HG02973 (cell line): ENCODE measurements around the gene HGS.
"Not testable (repeated sequence)": the region's sequence is repeated elsewhere in the genome, so short reads cannot be mapped to it uniquely, and the experiment has no call there.

Source experiments
- ATAC-seq: cut with Tn5 transposase; IDR thresholded peaks from one replicate; pipeline ENCODE4 v1.9.1; 2021; ENCODE audit warnings: moderate library complexity; ENCODE audit not compliant: unreplicated experiment

Gene HGS

GRCh38 chr17:81656118-81656743 lies 27.6 kb upstream of the HGS start, which contains the start of gene PDE6G:
Gene PDE6G, minus strand, starts transcription at chr17:81656542. Its CDS starts 3,237 bp downstream, at chr17:81653305.
- ATAC-seq, result no peak

DNA sequence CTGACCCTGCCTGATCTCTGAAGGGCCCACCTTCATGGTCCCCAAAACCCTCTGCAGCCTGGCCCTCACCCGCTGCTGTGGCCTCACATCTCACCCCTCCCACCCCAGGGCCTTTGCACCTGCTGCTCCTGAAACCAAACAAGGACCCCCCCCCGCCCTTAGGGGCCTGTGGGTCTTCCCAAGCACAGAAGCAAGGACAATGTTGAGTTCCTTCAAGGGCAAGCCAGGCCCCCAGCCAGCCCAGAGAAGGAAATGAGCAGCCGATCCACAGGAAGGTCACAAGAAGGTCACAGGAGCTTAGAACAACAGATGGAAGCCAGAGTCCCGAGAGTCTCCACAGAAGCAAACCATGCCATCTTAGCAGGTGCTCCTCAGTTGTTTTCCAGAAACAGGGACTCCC lies 27.0 kb upstream of the HGS start:
- no peak for ATAC-seq

DNA sequence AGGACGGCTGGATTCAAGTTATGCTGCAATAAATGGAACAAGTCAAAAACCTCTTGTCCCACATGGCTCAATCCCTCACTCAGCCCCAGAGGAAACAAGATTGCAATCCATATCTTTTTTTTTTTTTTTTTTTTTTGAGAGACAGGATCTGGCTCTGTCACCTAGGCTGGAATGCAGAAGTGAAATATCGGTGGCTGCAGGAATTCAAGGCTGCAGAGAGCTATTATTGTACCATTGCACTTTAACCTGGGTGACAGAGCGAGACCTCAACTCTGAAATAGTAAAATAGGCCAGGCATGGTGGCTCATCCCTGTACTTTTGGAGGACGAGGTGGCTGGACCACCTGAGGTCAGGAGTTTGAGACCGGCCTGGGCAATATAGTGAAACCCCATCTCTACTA lies 24.8 kb upstream of the HGS start:
- ATAC-seq, result no peak

- no peak for ATAC-seq
These were observed 23.4 kb upstream of the HGS start for GRCh38 chr17:81660441-81660840.

DNA sequence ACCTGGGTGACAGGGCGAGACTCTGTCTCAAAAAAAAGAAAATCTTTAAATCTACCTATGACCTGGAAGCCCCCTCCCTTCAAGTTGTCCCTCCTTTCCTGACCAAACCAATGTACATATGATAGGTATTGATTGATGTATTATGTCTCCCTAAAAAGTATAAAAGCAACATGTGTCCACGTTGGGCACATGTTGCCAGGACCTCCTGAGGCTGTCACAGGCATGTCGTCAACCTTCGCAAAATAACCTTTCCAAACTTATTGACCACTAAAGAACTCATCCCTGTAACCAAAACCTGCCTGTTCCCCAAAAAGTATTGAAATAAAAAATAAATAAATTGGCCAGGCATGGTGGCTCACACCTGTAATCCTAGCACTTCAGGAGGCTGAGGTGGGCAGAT lies 21.8 kb upstream of the HGS start:
- no peak for ATAC-seq

DNA sequence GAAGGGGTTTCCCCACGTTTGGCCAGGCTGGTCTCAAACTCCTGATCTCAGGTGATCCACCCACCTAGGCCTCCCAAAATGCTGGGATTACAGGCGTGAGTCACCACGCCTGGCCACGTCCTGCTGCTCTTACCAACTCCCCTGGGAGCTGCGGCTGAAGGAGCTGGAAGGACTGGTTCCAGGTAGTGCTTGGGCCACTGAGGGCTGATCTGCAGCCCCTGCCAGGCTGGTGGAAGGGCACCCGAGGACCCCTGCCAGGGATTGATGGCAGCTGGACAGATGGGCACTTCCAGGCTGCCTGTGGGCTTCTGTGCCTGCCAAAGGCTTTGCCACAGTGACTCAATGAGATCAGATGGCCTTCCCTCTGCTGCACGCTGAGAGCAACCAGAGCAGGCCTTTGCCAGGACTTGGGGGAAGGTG lies 19.8 kb upstream of the HGS start:
- ATAC-seq, result no peak

DNA sequence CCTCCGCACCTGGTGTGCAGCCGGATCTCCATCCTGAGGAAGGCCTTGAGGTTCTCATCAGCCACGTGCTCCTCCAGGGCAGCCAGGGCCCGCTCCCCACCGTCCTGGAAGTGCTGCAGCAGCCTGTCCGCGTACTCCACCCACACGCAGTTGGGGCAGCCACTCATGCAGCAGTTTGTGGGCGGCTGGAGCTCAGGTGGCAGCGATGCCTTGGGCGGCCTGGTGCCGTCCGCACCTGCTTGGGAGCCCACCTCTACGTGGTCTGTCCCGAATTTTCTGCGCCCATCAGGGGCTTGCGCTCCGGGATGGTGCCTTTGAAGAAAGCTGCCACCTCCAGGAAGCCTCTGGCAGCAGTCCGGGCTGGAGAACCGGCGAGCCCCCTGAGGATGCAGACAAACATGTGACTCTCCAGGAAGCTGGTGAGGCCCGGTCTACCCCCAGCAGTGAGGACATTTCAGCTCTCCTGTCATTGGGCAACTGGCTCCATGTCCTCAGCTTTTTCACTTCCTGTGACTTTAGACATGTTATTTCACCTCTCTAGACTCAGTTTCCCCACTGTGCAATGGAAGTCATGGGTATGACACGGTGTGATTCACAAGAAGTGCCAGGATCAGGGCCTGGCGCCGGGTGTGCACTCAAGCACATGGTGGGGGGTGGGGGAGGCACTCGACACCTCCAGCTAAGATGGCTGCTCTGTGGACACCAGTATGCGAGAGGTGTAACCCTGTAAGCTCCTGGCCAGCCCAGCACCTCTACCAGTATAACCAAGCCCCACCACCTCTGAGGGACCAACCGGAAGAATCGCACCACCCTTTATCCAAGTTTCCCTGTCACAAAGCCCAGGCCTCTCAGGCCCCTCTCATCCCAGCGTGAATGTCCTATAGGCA lies 18.4 kb upstream of the HGS start:
- ATAC-seq, result no peak

DNA sequence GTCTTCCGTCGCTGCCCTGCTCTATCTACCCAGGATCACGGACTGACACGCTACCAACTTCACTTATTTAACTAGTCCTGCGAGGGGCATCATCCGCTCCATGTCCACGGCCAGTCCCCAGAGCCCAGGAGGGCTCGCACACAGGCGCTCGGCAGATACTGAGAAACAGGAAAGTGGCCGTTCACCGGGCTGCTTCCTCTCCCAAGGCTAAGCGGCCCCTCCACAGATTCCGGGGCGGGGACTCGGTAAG lies 17.8 kb upstream of the HGS start:
- ATAC-seq, result no peak

GRCh38 chr17:81666342-81667191 lies 17.2 kb upstream of the HGS start, which contains the start of the genes CCDC137 and OXLD1:
Gene CCDC137, plus strand, starts transcription at chr17:81666737. Its CDS starts 30 bp downstream, at chr17:81666767.
Gene OXLD1, minus strand, starts transcription at chr17:81666605. Its CDS starts 28 bp downstream, at chr17:81666577.
- peak; percentile 80 for ATAC-seq

- ATAC-seq, result no peak
These were observed 16.1 kb upstream of the HGS start for GRCh38 chr17:81667754-81668153.

DNA sequence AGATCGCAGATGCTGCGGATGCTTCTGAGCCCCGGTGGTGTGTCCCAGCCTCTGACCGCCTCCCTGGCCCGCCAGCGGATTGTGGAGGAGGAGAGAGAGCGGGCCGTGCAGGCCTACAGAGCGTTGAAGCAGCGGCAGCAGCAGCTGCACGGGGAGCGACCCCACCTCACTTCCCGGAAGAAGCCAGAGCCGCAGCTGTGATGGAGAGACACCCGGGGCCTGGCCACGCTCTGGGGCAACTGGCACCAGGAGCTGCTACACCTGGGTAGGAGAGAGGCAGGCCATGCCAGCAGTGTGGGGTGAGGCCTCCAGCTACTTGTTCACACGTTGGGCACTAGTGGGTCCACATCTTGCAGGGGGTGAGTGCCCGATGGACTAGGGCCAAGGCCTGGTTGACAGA lies 11.3 kb upstream of the HGS start:
- ATAC-seq, result no peak

DNA sequence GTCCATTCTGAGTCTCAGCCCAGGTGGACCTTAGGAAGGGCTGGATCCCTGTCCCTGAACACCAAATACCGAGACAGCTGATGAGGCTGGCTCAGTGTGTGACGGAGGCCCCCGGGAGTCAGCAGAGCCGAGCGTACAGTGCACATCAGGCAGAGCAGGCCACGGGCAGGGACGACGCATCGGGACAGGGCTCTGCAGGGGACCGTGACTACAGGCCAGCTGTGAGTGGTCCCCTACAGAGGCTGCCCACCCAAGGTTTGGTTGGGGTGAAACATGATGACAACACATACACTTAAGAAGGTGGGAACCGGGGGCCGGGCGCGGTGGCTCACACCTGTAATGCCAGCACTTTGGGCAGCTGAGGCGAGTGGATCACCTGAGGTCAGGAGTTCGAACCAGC lies 10.9 kb upstream of the HGS start:
- no peak for ATAC-seq

- ATAC-seq, result no peak
These were observed 10.1 kb upstream of the HGS start for GRCh38 chr17:81673561-81674258.

- ATAC-seq, result not testable (repeated sequence)
These were observed 8.1 kb upstream of the HGS start for GRCh38 chr17:81675515-81676221.

DNA sequence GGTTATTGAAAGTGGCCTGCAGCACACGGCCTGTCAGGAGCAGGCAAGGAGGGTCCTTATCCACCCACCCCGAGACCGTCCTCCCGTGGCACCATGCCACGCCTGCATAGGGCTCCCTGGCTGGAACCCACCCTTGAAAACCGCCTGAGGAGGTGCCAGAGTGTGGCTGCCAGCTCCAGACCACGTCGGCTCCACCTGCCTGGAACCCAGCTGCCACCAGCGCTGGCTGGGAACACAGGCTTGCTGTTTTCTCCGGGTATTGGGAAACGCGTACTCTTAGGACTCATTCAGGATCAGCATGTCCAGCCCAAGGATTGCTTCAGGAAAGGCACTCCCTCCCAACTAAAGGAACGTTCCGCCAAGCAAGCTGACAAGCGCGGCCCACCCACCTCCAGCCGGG lies 6.9 kb upstream of the HGS start:
- ATAC-seq, result no peak

DNA sequence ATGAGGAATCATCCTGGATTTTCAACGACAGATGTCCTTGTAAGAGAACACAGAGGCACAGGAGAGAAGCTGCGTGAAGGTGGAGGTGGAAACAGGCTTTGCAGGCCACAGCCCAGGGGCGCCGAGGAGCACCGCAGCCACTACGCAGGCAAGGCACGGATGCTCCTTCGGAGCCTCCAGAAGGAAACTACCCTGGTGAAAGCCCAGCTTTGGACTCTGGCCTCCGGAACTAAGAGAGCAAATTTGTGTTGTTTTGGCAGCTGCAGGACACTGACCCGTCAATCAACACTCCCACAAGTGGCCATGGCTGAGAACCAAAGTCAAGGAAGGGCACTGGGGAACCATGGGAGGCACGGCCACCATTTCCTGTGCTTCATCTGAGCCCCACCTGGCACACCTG lies 3.7 kb upstream of the HGS start:
- ATAC-seq, result no peak

- ATAC-seq, result no peak
These were observed 2.1 kb upstream of the HGS start for GRCh38 chr17:81681672-81682071.

- no peak for ATAC-seq
These were observed 1.1 kb upstream of the HGS start for GRCh38 chr17:81682565-81683207.

DNA sequence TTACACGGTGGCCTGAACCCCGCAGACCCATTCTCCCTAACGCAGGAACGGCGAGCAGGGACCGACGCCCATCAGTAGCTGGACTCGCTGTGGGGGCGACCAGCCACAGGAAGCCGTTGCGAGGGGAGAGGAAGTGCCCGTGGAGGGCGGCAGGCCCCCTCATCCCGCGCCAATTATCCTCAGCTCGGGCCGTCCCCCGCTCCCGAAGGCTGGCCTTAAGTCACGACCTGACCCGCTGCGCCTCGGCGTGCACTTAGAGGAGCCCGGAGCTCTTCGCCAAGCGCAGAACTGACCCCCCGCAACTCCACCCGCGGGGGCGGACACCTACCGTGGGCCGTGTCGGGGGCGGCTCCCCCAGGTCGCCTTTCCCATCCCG lies 615 bp upstream of the HGS start:
- ATAC-seq, result peak; percentile 7

DNA sequence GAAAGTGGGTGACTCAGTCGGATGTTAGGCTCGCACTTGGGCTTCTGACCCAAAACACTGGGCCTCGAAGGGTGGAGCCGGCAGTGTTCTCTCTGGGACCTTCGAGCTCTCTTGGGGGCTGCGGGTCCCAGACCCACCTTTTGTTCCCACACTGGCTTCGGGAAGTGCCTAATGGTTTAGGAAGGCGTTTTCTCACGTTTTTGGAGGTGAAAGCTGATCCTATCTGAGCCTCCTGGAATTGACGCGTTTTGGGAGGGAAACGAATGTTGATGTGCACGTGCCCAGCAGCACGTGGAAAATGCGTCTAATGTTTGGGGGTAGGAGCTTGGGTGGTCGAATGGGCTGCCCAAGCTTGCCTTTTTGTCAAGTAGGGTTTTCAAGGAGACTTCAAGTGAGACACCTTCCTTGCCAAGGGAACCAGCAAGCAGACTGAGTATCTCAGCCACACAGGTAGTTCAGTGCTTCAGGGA lies 666 bp downstream of the HGS start:
- ATAC-seq, result peak; percentile 1
